Omental fat pad (tissue), 4 donors: ENCODE data around the gene FBN2. TPM values are rescaled to one million over a fixed set of nuclear protein-coding genes. Genes with fewer than 3 reads are reported as not detected.
"Not testable (repeated sequence)": the region's sequence is repeated elsewhere in the genome, so short reads cannot be mapped to it uniquely, and the experiment has no call there.

ENCODE experiments used
- ATAC-seq: fragments of 150-250 bp; one replicate; pipeline ENCODE4 v1.9.1; 2016; ENCODE audit warnings: mild to moderate bottlenecking, moderate library complexity; ENCODE audit not compliant: low FRiP score
- DNase-seq: peaks from one replicate; pipeline ENCODE4 v3.0.0-alpha.2; 2019; ENCODE audit warnings: low spot score
- CTCF ChIP-seq, 3 donors: fragments of 450-650 bp; IDR thresholded peaks; one replicate each; pipeline ENCODE4 v1.5.1; 2016 to 2017; ENCODE audit warnings: antibody characterized with exemption in 3 of 3, mild to moderate bottlenecking in 3 of 3, moderate library complexity in 2 of 3
- total RNA-seq, 4 donors: library from RNA; depleted of rRNA; stranded (reverse); fragments of >200 nt; gene quantifications; one replicate each; pipeline ENCODE4 v1.1.0, GENCODE V29; 2016

FBN2 gene
- total RNA-seq, 4 donors from 2014 or later = 0.56 to 3.2 (median 0.79) TPM

- DNase-seq = no peak
- ATAC-seq = no peak
- no peak for TF ChIP-seq CTCF (IDR thresholded peaks at IDR 0.05)
These were observed 66.0 kb downstream of the FBN2 start for GRCh38 chr5:128472036-128472435.

GRCh38 chr5:128470663-128471062 is 67.4 kb downstream of the FBN2 start:
- no peak for TF ChIP-seq CTCF (IDR thresholded peaks at IDR 0.05)
- ATAC-seq (no peak), DNase-seq (no peak)

GRCh38 chr5:128469912-128470311 is 68.1 kb downstream of the FBN2 start:
- no peak for ATAC-seq
- no peak for TF ChIP-seq CTCF (IDR thresholded peaks at IDR 0.05)
- no peak for DNase-seq

GRCh38 chr5:128466980-128467379 is 71.1 kb downstream of the FBN2 start:
- no peak for ATAC-seq
- no peak for DNase-seq
- no peak for TF ChIP-seq CTCF (IDR thresholded peaks at IDR 0.05)

GRCh38 chr5:128466554-128466953 is 71.5 kb downstream of the FBN2 start:
- DNase-seq (no peak), ATAC-seq (no peak)
- no peak for TF ChIP-seq CTCF (IDR thresholded peaks at IDR 0.05)

- ATAC-seq (no peak), DNase-seq (no peak)
- no peak for TF ChIP-seq CTCF (IDR thresholded peaks at IDR 0.05)
These were observed 73.4 kb downstream of the FBN2 start for GRCh38 chr5:128464596-128464995.

- no peak for TF ChIP-seq CTCF (IDR thresholded peaks at IDR 0.05)
- ATAC-seq (no peak), DNase-seq (no peak)
These were observed 75.7 kb downstream of the FBN2 start for GRCh38 chr5:128462330-128462729.

GRCh38 chr5:128457147-128457915 is 80.7 kb downstream of the FBN2 start:
- not testable (repeated sequence) for DNase-seq, ATAC-seq
